PC-3 (cell line): ENCODE results near the gene PNCK. TPM values are rescaled to one million over a fixed set of nuclear protein-coding genes. Genes with fewer than 3 reads are reported as not detected.
A peak's percentile ranks its signal among the peaks of the same experiment; 100 is the strongest.

Source experiments
- ATAC-seq: fragments of 200-7000 bp; cut with Tn5 transposase; 2 replicates; pipeline ENCODE4 v1.9.1; 2020; ENCODE audit warnings: mild to moderate bottlenecking, moderate library complexity
- BruUV-seq: library from RNA; stranded (reverse); fragments of 400-500 nt; replicated peaks from 2 replicates; lab custom pipeline; 2021; lab: Mats Ljungman, UMichigan
- CTCF ChIA-PET: fragments of 300-600 bp; sonication (Branson Sonifier 250); formaldehyde crosslinking; loops from one replicate; lab custom pipeline; 2022; ENCODE audit warnings: antibody characterized with exemption; lab: Charles Lee
- POLR2A ChIA-PET: fragments of 300-600 bp; sonication (Branson Sonifier 250); formaldehyde crosslinking; loops from one replicate; lab custom pipeline; 2022; ENCODE audit warnings: antibody characterized with exemption; ENCODE audit not compliant: unreplicated experiment; lab: Charles Lee
- DNase-seq: peaks from one replicate; pipeline ENCODE4 v3.0.0-alpha.2; 2015
- H2AFZ ChIP-seq: fragments of 300-600 bp; sonication (generic); 2 replicates; pipeline ENCODE4 v1.6.0; 2016; ENCODE audit warnings: antibody characterized with exemption, low read length
- H3F3A ChIP-seq: fragments of 300-600 bp; sonication (generic); one replicate; pipeline ENCODE4 v1.6.0; 2017; ENCODE audit warnings: antibody characterized with exemption, low read length, control low read depth, mild to moderate bottlenecking; ENCODE audit not compliant: unreplicated experiment
- H3K27ac ChIP-seq: fragments of 300-600 bp; sonication (generic); 2 replicates; pipeline ENCODE4 v1.5.1; 2016; ENCODE audit warnings: mild to moderate bottlenecking, low read length
- H3K27me3 ChIP-seq: fragments of 300-600 bp; sonication (generic); 2 replicates; pipeline ENCODE4 v1.6.1; 2016; ENCODE audit warnings: low read length, mixed read lengths
- H3K36me3 ChIP-seq: fragments of 300-600 bp; sonication (generic); 2 replicates; pipeline ENCODE4 v1.6.1; 2016; ENCODE audit warnings: low read depth, mixed run types, low read length, mixed read lengths
- H3K4me1 ChIP-seq: fragments of 300-600 bp; sonication (generic); 2 replicates; pipeline ENCODE4 v1.5.1; 2016; ENCODE audit warnings: low read length; ENCODE audit not compliant: insufficient read depth
- H3K4me2 ChIP-seq: fragments of 300-600 bp; sonication (generic); 2 replicates; pipeline ENCODE4 v1.6.0; 2016; ENCODE audit warnings: low read length
- H3K4me3 ChIP-seq: fragments of 300-600 bp; sonication (generic); 2 replicates; pipeline ENCODE4 v1.5.1; 2016; ENCODE audit warnings: mild to moderate bottlenecking, low read length, mixed read lengths
- H3K79me2 ChIP-seq: fragments of 300-600 bp; sonication (generic); 2 replicates; pipeline ENCODE4 v1.6.1; 2017; ENCODE audit warnings: low read length, mixed read lengths
- H3K9ac ChIP-seq: fragments of 300-600 bp; sonication (generic); 2 replicates; pipeline ENCODE4 v1.6.0; 2016; ENCODE audit warnings: mild to moderate bottlenecking, low read length
- H3K9me2 ChIP-seq: fragments of 300-600 bp; sonication (generic); replicated peaks from 2 replicates; pipeline ENCODE4 v1.6.1; 2016; ENCODE audit warnings: mixed run types, low read length, mixed read lengths
- H3K9me3 ChIP-seq: fragments of 300-600 bp; sonication (generic); 2 replicates; pipeline ENCODE4 v1.6.1; 2016; ENCODE audit warnings: low read length, mixed read lengths
- H4K20me1 ChIP-seq: fragments of 300-600 bp; sonication (generic); 2 replicates; pipeline ENCODE4 v1.6.1; 2016; ENCODE audit warnings: low read length, mixed read lengths
- CTCF ChIP-seq: fragments of 300-600 bp; sonication (generic); conservative IDR thresholded peaks from 2 replicates; pipeline ENCODE4 v1.5.1; 2017; ENCODE audit warnings: antibody characterized with exemption, low read depth, mild to moderate bottlenecking, low read length
- EZH2 ChIP-seq: fragments of 300-600 bp; sonication (generic); IDR thresholded peaks from one replicate; pipeline ENCODE4 v1.6.1; 2017; ENCODE audit warnings: antibody characterized with exemption, mild to moderate bottlenecking, low read length; ENCODE audit not compliant: unreplicated experiment
- EZH2phosphoT487 ChIP-seq: fragments of 300-600 bp; sonication (generic); IDR thresholded peaks from 2 replicates; pipeline ENCODE4 v1.6.1; 2018; ENCODE audit warnings: mild to moderate bottlenecking, antibody characterized with exemption, low read length, borderline replicate concordance
- intact Hi-C: fragments of 100-400 bp; cut with micrococcal nuclease; formaldehyde crosslinking; loops from 2 replicates; pipeline ENCODE4 v1.9.0; 2023
- total RNA-seq: library from RNA; depleted of rRNA; stranded (reverse); fragments of >200 nt; gene quantifications from 2 replicates; pipeline ENCODE4 v1.2.3, GENCODE V29; 2014

PNCK gene
- total RNA-seq, 1 experiment from 2014 or later, result 1.0 TPM

- peaks cover 12% of the 10 kb centered on the region for H3K4me1 ChIP-seq
- POLR2A ChIA-PET, result interaction anchor here (0.6 kb wide), 1 partner anchor 40 kb away, joined by 9 read pairs; the partner anchor contains the start of gene DUSP9
- no peaks in the 10 kb centered on the region for H3F3A ChIP-seq
- TF ChIP-seq EZH2phosphoT487, result no peak
- TF ChIP-seq EZH2, result no peak
- peak; percentile 41; the same call in 1 of the 2 replicates for TF ChIP-seq CTCF
- intact Hi-C loops, result no loop called here
- H3K27ac ChIP-seq, result no peak within 1 kb of the TSS
- H2AFZ ChIP-seq, result peak within 1 kb of the TSS; percentile 71; the same call in 1 of the 2 replicates
- H3K4me2 ChIP-seq, result peak within 1 kb of the TSS; percentile 79
- H4K20me1 ChIP-seq, result no peaks in the 10 kb centered on the region
- no peaks in the 10 kb centered on the region for H3K36me3 ChIP-seq
- CTCF ChIA-PET, result interaction anchor here (0.9 kb wide), 1 partner anchor 21 kb away, joined by 4 read pairs; no protein-coding TSS in a partner anchor
- peak within 1 kb of the TSS; percentile 25 for H3K9ac ChIP-seq
- BruUV-seq, result no TSS peak
- DNase-seq (peak; percentile 61), ATAC-seq (peak; percentile 31)
- peaks cover 13% of the 10 kb centered on the region for H3K79me2 ChIP-seq
- H3K27me3 ChIP-seq, result no peaks in the 10 kb centered on the region
- H3K9me3 ChIP-seq, result no peaks in the 10 kb centered on the region
- H3K9me2 ChIP-seq, result no peaks in the 10 kb centered on the region
- peak within 1 kb of the TSS; percentile 64 for H3K4me3 ChIP-seq
Measured at GRCh38 chrX:153687121-153688039, 13.8 kb upstream of the PNCK start, which contains the start of gene SLC6A8. TSS of gene SLC6A8 (plus strand) at chrX:153687926. CDS start at chrX:153688575, 649 bp downstream.

GRCh38 chrX:153686711-153687110, 13.1 kb upstream of the PNCK start:
- ChIA-PET POLR2A (no interaction called here), CTCF (no interaction called here)
- intact Hi-C loops, result no loop called here
- Histone ChIP-seq H3K4me2 (no peak overlapping the region), H3F3A (no peaks in the 10 kb centered on the region), H3K9ac (no peak overlapping the region), H2AFZ (no peak overlapping the region), H3K9me3 (no peaks in the 10 kb centered on the region), H3K27me3 (no peaks in the 10 kb centered on the region), H3K36me3 (no peaks in the 10 kb centered on the region), H4K20me1 (no peaks in the 10 kb centered on the region), H3K9me2 (no peaks in the 10 kb centered on the region), H3K27ac (no peak overlapping the region), H3K4me1 (peaks cover 12% of the 10 kb centered on the region), H3K79me2 (peaks cover 13% of the 10 kb centered on the region), H3K4me3 (no peak overlapping the region)
- no peak for ATAC-seq
- no TSS peak for BruUV-seq
- DNase-seq, result no peak
- no peak for TF ChIP-seq CTCF
- no peak for TF ChIP-seq EZH2phosphoT487
- no peak for TF ChIP-seq EZH2
